ENCODE data around the gene YIPF1. TPM values are rescaled to one million over a fixed set of nuclear protein-coding genes. Genes with fewer than 3 reads are reported as not detected.

The YIPF1 gene
- total RNA-seq, 1 donor from 2014 or later, result 42.7 TPM

- no peaks in the 10 kb centered on the region for H3K36me3 ChIP-seq (ENCODE audit: control insufficient read depth, insufficient read depth, low read length)
- TF ChIP-seq CTCF (IDR thresholded peaks at IDR 0.05; ENCODE audit: insufficient read depth, low read length, poor library complexity, severe bottlenecking), result no peak
These were observed 5.0 kb upstream of the YIPF1 start for GRCh38 chr1:53894644-53895043.

GRCh38 chr1:53893999-53894636, 4.5 kb upstream of the YIPF1 start, which contains the start of gene DIO1:
DIO1 (plus strand) TSS chr1:53894187; CDS start chr1:53894211, 24 bp downstream.
- DNase-seq (ENCODE audit: low read depth), result no peak
- H3K36me3 ChIP-seq (ENCODE audit: control insufficient read depth, insufficient read depth, low read length), result no peaks in the 10 kb centered on the region
- H3K4me3 ChIP-seq (ENCODE audit: low read depth, low read length), result no peak within 1 kb of the TSS
- H3K27me3 ChIP-seq (ENCODE audit: control insufficient read depth, insufficient read depth, low read length), result no peaks in the 10 kb centered on the region
- no peak for TF ChIP-seq CTCF (IDR thresholded peaks at IDR 0.05; ENCODE audit: insufficient read depth, low read length, poor library complexity, severe bottlenecking)

More at GRCh38 chr1:53894644-53895043, 5.0 kb upstream of the YIPF1 start:
- no peak for DNase-seq (ENCODE audit: low read depth)
- Histone ChIP-seq H3K27me3 (ENCODE audit: control insufficient read depth, insufficient read depth, low read length) (no peaks in the 10 kb centered on the region), H3K4me3 (ENCODE audit: low read depth, low read length) (no peak overlapping the region)

GRCh38 chr1:53892911-53893310, 3.3 kb upstream of the YIPF1 start:
- TF ChIP-seq CTCF (IDR thresholded peaks at IDR 0.05; ENCODE audit: insufficient read depth, low read length, poor library complexity, severe bottlenecking), result no peak
- Histone ChIP-seq H3K36me3 (ENCODE audit: control insufficient read depth, insufficient read depth, low read length) (no peaks in the 10 kb centered on the region), H3K4me3 (ENCODE audit: low read depth, low read length) (no peak overlapping the region), H3K27me3 (ENCODE audit: control insufficient read depth, insufficient read depth, low read length) (no peaks in the 10 kb centered on the region)
- no peak for DNase-seq (ENCODE audit: low read depth)

- no peak for TF ChIP-seq CTCF (IDR thresholded peaks at IDR 0.05; ENCODE audit: insufficient read depth, low read length, poor library complexity, severe bottlenecking)
- H3K36me3 ChIP-seq (ENCODE audit: control insufficient read depth, insufficient read depth, low read length), result no peaks in the 10 kb centered on the region
- no peaks in the 10 kb centered on the region for H3K27me3 ChIP-seq (ENCODE audit: control insufficient read depth, insufficient read depth, low read length)
- no peak overlapping the region for H3K4me3 ChIP-seq (ENCODE audit: low read depth, low read length)
- no peak for DNase-seq (ENCODE audit: low read depth)
These were observed 2.1 kb upstream of the YIPF1 start for GRCh38 chr1:53891678-53892077.

- Histone ChIP-seq H3K4me3 (ENCODE audit: low read depth, low read length) (no peak overlapping the region), H3K27me3 (ENCODE audit: control insufficient read depth, insufficient read depth, low read length) (no peaks in the 10 kb centered on the region), H3K36me3 (ENCODE audit: control insufficient read depth, insufficient read depth, low read length) (no peaks in the 10 kb centered on the region)
- TF ChIP-seq CTCF (IDR thresholded peaks at IDR 0.05; ENCODE audit: insufficient read depth, low read length, poor library complexity, severe bottlenecking), result no peak
- no peak for DNase-seq (ENCODE audit: low read depth)
These were observed 1.4 kb upstream of the YIPF1 start for GRCh38 chr1:53891018-53891417.

- Histone ChIP-seq H3K36me3 (ENCODE audit: control insufficient read depth, insufficient read depth, low read length) (no peaks in the 10 kb centered on the region), H3K4me3 (ENCODE audit: low read depth, low read length) (no peak overlapping the region), H3K27me3 (ENCODE audit: control insufficient read depth, insufficient read depth, low read length) (no peaks in the 10 kb centered on the region)
- no peak for DNase-seq (ENCODE audit: low read depth)
- no peak for TF ChIP-seq CTCF (IDR thresholded peaks at IDR 0.05; ENCODE audit: insufficient read depth, low read length, poor library complexity, severe bottlenecking)
These were observed 935 bp upstream of the YIPF1 start for GRCh38 chr1:53890522-53890941.

All from kidney epithelial cell (primary cell).